Hepatocyte (in vitro differentiated cells): ENCODE results near the gene SUGP2.

Source experiments
- CTCF ChIP-seq: fragments of 200-600 bp; sonication (generic); IDR thresholded peaks from 2 replicates; pipeline ENCODE4 v1.5.1; 2016; ENCODE audit warnings: antibody characterized with exemption, mild to moderate bottlenecking; ENCODE audit not compliant: poor library complexity
- EZH2 ChIP-seq: fragments of 200-600 bp; sonication (generic); IDR thresholded peaks from 2 replicates; pipeline ENCODE4 v1.6.1; 2016; ENCODE audit warnings: antibody characterized with exemption, mild to moderate bottlenecking, borderline replicate concordance
- EZH2phosphoT487 ChIP-seq: fragments of 200-600 bp; sonication (generic); IDR thresholded peaks from one replicate; pipeline ENCODE4 v1.6.1; 2018; ENCODE audit warnings: antibody characterized with exemption, mild to moderate bottlenecking, low read depth, moderate library complexity; ENCODE audit not compliant: unreplicated experiment, severe bottlenecking

- TF ChIP-seq EZH2: no peak
- TF ChIP-seq CTCF: no peak
- TF ChIP-seq EZH2phosphoT487: no peak
Measured at GRCh38 chr19:19076476-19076875, 43.2 kb upstream of the SUGP2 start.
